Thoracic aorta (tissue), 2 donors: ENCODE measurements around the gene EBNA1BP2. TPM values are rescaled to one million over a fixed set of nuclear protein-coding genes. Genes with fewer than 3 reads are reported as not detected.
"Not testable (repeated sequence)": the region's sequence is repeated elsewhere in the genome, so short reads cannot be mapped to it uniquely, and the experiment has no call there.

Experiments
- ATAC-seq: fragments of 150-250 bp; one replicate; pipeline ENCODE4 v1.8.0; 2017; ENCODE audit warnings: low read depth; ENCODE audit not compliant: insufficient number of reproducible peaks, low FRiP score
- DNase-seq: peaks from one replicate; pipeline ENCODE4 v3.0.0-alpha.2; 2020; ENCODE audit warnings: low spot score
- H3K27ac ChIP-seq, 2 donors: fragments of 200-600 bp; sonication (generic); 1 replicate in 1 of 2; 2 replicates in 1 of 2; pipeline ENCODE4 v1.5.1; 2016; ENCODE audit warnings: mild to moderate bottlenecking in 2 of 2, moderate library complexity in 2 of 2
- H3K27me3 ChIP-seq: fragments of 200-600 bp; sonication (generic); replicated peaks from 2 replicates; pipeline ENCODE4 v1.6.0; 2016; ENCODE audit warnings: mild to moderate bottlenecking; ENCODE audit not compliant: insufficient read depth
- H3K36me3 ChIP-seq: fragments of 200-600 bp; sonication (generic); one replicate; pipeline ENCODE4 v1.5.1; 2016
- H3K4me1 ChIP-seq, 2 donors: fragments of 200-600 bp; sonication (generic); 1 replicate in 1 of 2; 2 replicates in 1 of 2; pipeline versions ENCODE4 v1.5.1 to v1.6.0; 2016; ENCODE audit warnings: low read depth in 2 of 2, mild to moderate bottlenecking in 1 of 2; ENCODE audit not compliant: control insufficient read depth in 1 of 2
- H3K4me3 ChIP-seq: fragments of 200-600 bp; sonication (generic); 2 replicates; pipeline ENCODE4 v1.5.1; 2016; ENCODE audit warnings: mild to moderate bottlenecking
- H3K9me3 ChIP-seq: fragments of 200-600 bp; sonication (generic); 2 replicates; pipeline ENCODE4 v1.5.1; 2016
- CTCF ChIP-seq: fragments of 200-600 bp; sonication (generic); IDR thresholded peaks from one replicate; pipeline ENCODE4 v1.5.1; 2019; ENCODE audit warnings: antibody characterized with exemption
- total RNA-seq, 2 donors: library from RNA; depleted of rRNA; stranded (reverse); fragments of >200 nt; gene quantifications; one replicate each; pipeline versions ENCODE4 v1.1.0 to v1.2.3, GENCODE V29; 2016

Gene EBNA1BP2
- total RNA-seq, 2 donors from 2014 or later = 27.1 to 55.9 TPM

GRCh38 chr1:43143441-43143888 is 28.6 kb downstream of the EBNA1BP2 start:
- H3K4me1 ChIP-seq = peaks cover 2 to 8% of the 10 kb centered on the region in 2 donors
- DNase-seq (no peak), ATAC-seq (no peak)
- H3K36me3 ChIP-seq = no peaks in the 10 kb centered on the region
- no peaks in the 10 kb centered on the region for H3K9me3 ChIP-seq
- H3K27ac ChIP-seq = no peak overlapping the region
- no peak for TF ChIP-seq CTCF
- no peaks in the 10 kb centered on the region for H3K27me3 ChIP-seq
- no peak overlapping the region for H3K4me3 ChIP-seq

GRCh38 chr1:43140583-43140982 is 31.5 kb downstream of the EBNA1BP2 start:
- Histone ChIP-seq H3K4me1 (no peaks in the 10 kb centered on the region), H3K27ac (no peak overlapping the region), H3K27me3 (no peaks in the 10 kb centered on the region), H3K9me3 (no peaks in the 10 kb centered on the region), H3K4me3 (no peak overlapping the region), H3K36me3 (no peaks in the 10 kb centered on the region)
- no peak for ATAC-seq
- DNase-seq = no peak
- TF ChIP-seq CTCF = no peak

- TF ChIP-seq CTCF = no peak
- Histone ChIP-seq H3K36me3 (no peaks in the 10 kb centered on the region), H3K9me3 (no peaks in the 10 kb centered on the region), H3K27me3 (no peaks in the 10 kb centered on the region), H3K27ac (no peak overlapping the region), H3K4me1 (no peaks in the 10 kb centered on the region), H3K4me3 (no peak overlapping the region)
- no peak for ATAC-seq
- no peak for DNase-seq
Measured at GRCh38 chr1:43140010-43140409, 32.1 kb downstream of the EBNA1BP2 start.

- H3K4me3 ChIP-seq, H3K9me3 ChIP-seq, H3K36me3 ChIP-seq, H3K27me3 ChIP-seq, H3K27ac ChIP-seq, H3K4me1 ChIP-seq, ATAC-seq, DNase-seq: not testable (repeated sequence)
Measured at GRCh38 chr1:43139295-43139694, 32.8 kb downstream of the EBNA1BP2 start.

GRCh38 chr1:43137445-43138052 is 34.5 kb downstream of the EBNA1BP2 start:
- no peaks in the 10 kb centered on the region for H3K9me3 ChIP-seq
- TF ChIP-seq CTCF = no peak
- no peaks in the 10 kb centered on the region for H3K4me1 ChIP-seq
- no peaks in the 10 kb centered on the region for H3K27me3 ChIP-seq
- H3K27ac ChIP-seq = no peak overlapping the region
- ATAC-seq = no peak
- no peak for DNase-seq
- H3K36me3 ChIP-seq = no peaks in the 10 kb centered on the region
- H3K4me3 ChIP-seq = no peak overlapping the region
